ENCODE data around the gene SLC6A9.
A peak's percentile ranks its signal among the peaks of the same experiment; 100 is the strongest.

SLC6A9 gene

DNA sequence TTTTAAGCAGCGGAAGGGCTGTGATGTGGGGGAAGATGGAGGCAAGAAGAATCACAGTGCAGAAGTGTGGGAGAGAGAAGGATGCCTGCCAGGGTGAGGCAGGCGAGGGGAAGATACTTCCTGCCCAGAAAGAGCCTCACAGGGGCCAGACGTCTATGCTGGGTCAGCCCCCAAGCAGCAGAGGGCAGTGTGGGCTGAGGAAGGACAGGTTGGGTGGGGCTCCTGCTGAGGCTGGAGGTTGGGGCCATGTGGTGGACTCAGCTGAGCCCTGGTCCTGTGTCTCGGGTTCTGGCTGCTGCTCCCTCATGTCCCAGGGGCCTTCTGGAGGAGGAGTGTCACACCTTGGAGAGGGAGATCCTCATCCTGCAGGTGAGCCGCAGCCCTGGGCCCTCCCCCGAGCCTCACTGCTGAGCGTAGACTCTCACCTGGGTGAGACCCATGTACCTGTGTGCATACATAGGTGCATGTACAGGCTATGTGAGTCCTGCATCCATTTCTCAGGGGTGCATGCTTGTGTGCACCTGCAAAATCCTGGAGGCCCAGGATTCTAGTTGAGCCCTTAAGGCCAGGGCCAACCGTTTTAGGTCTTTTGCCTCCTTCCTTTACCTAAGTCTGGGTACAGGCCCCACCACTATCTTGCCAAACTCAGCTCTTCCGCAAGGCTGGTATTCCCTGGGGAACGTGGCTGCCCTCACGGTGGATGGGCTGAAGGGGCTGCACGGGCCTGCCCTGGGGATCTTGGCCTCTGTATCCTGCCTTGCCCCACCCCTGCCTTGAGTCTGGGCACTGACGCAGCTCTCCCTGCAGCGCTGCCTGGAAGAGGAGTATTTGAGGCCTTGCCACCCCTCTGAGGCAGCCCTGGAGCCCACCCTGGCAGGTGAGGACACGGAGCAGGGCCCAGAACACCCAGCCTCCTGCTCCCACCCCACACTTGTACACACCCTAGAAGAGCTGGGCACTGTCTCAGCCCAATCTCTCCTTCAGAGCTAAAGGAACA, 36.2 kb downstream of the SLC6A9 start:
- TF ChIP-seq, protein P1, sequence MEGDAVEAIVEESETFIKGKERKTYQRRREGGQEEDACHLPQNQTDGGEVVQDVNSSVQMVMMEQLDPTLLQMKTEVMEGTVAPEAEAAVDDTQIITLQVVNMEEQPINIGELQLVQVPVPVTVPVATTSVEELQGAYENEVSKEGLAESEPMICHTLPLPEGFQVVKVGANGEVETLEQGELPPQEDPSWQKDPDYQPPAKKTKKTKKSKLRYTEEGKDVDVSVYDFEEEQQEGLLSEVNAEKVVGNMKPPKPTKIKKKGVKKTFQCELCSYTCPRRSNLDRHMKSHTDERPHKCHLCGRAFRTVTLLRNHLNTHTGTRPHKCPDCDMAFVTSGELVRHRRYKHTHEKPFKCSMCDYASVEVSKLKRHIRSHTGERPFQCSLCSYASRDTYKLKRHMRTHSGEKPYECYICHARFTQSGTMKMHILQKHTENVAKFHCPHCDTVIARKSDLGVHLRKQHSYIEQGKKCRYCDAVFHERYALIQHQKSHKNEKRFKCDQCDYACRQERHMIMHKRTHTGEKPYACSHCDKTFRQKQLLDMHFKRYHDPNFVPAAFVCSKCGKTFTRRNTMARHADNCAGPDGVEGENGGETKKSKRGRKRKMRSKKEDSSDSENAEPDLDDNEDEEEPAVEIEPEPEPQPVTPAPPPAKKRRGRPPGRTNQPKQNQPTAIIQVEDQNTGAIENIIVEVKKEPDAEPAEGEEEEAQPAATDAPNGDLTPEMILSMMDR (IDR thresholded peaks at IDR 0.05; ENCODE audit: low read depth, low read length), result peak; percentile 38
- DNase-seq (ENCODE audit: extremely low read depth, low read depth), result no peak

DNA sequence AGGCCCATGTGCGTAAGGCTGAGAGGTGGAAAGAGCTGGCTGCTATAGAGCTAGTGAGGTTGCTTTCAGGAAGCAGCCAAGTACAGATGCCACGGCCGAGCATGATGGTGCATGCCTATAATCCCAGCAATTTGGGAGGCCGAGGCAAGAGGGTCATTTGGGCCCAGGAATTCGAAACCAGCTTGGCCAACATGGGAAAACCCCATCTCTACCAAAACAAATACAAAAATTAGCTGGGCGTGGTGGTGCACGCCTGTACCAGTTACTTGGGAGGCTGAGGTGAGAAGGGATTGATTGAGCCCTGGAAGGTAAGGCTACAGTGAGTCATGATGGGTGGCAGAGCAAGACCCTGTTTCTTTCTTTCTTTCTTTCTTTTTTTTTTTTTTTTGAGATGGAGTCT, 37.2 kb downstream of the SLC6A9 start:
- TF ChIP-seq, protein P1 (IDR thresholded peaks at IDR 0.05; ENCODE audit: low read depth, low read length), result no peak
- no peak for DNase-seq (ENCODE audit: extremely low read depth, low read depth)

DNA sequence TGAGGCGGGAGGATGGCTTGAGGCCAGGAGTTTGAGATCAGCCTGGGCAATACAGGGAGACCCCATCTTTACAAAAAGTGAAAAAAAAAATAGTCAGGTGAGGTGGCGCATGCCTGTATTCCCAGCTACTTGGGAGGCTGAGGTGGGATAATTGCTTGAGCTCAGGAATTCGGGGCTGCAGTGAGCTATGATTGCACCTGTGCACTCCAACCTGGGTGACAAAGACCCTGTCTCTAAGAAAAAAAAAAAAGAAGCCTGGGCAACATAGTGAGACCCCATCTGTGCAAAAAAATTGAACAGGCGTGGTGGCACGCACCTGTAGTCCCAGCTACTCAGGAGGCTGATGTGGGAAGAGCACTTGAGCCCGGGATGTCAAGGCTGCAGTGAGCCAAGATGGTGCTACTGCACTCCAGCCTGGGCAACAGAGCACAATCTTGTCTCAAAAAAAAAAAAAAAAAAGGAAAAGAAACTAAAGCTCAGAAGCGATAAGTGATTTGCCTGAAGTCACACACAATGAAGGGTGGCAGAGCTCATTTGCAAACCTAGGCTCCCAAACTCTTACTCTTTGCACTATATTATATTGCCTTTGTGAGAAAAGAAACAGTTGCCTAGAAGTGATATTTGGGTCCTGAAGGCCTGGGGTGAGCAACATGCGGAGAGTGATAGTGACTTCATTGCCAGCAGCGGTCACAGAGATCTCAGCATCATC, 37.9 kb downstream of the SLC6A9 start:
- TF ChIP-seq, protein P1 (IDR thresholded peaks at IDR 0.05; ENCODE audit: low read depth, low read length), result no peak
- no peak for DNase-seq (ENCODE audit: extremely low read depth, low read depth)

DNA sequence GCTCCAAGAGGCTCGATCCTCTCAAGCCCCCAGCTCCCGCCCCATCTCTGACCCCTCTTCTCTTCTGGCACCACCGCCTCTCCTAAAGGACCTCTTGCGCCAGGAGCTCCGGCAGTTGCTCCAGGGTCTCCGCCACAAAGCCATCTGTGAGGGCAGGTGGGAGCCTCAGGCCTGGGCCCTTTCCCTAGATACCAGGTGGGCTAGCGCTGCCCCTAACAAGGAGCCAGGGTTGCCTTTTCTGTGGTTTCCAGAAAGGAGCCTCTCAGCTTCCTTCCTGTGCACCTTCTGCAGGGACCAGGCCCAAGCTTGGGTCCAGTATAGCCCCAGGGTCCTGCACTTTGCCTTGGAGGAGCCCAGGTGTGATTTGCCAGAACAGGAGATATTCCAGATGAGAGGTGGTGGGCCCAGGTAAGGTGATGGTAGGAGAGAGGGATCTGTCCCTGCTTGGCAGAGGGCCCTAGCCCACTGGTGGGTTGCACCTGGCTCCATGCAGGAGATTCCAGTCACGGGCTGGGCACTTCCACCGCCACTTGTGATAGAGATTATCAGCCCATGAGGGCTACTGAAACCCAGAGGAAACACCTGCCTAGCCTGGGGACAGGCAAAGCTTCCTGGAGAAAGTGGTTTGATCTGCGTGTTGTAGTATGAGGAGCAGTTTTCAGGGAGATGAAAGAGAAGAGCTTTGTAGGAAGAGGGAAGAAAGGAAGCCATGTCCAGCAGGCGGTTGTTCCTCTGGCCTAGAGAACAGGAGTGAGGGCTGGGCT, 38.8 kb downstream of the SLC6A9 start:
- TF ChIP-seq, protein P1 (IDR thresholded peaks at IDR 0.05; ENCODE audit: low read depth, low read length), result no peak

DNA sequence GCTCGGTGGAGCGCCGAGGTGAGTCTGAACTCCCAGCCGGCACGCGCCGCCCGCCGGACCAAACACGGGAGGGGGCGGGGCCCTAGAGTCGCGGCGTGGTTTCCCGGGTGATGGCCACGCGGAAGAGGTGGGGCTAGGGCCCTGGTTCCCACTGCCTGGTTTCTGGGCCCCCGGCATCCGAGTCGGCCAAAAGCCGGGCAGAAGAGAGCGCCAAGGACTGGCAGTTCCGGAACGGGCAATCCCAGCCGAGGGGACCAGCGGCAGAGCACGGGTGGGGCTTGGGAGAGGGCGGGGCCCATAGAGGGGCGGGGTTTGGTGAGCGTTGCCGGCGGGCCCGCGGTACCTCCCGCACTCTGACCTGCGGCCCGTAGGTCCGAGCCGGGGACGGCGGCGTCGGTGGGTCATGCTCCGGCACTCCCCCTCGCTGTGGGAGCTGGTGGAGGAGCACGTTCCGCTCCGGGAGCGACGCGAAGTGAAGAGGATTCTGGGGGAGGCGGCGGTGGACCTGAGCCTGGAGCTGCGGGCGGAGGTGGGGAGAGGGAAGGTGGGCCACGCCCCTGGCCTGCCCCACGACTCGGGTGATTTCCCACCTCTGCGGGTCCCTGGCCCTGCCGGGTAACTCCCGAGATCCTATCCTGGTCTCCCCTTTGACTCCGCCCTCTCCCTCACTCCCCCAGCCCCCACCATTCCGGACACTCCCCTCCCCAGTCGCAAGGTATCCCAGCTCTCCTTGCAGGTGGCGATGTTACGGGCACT, 39.6 kb downstream of the SLC6A9 start, which contains the start of gene CCDC24:
Gene CCDC24, plus strand, starts transcription at position 124 of the 756 bp plus-strand sequence. Its CDS starts 280 bp downstream, at position 404.
- TF ChIP-seq, protein P1 (IDR thresholded peaks at IDR 0.05; ENCODE audit: low read depth, low read length), result no peak; the same call in 1 of the 2 replicates
- DNase-seq (ENCODE audit: extremely low read depth, low read depth), result peak; percentile 60

More for the DNA sequence above, 38.8 kb downstream of the SLC6A9 start:
- DNase-seq (ENCODE audit: extremely low read depth, low read depth), result no peak

DNA sequence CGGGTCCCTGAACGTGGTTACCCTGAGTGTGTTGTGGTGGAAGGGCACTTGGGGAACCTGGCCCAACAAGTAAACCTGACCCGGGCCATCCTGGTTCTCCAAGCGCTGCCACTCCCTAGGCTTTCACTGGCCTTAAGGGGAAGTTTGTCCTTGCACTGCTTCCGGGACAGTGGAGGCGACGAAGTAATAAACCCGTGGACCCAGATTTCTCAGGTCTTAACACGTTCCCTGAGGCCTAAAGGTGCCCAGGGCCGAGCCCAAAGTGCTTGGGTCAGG, 40.1 kb downstream of the SLC6A9 start:
- no peak for DNase-seq (ENCODE audit: extremely low read depth, low read depth)
- TF ChIP-seq, protein P1 (IDR thresholded peaks at IDR 0.05; ENCODE audit: low read depth, low read length), result no peak
